GM19463 (cell line): ENCODE measurements around the gene CCDC78.
"Not testable (repeated sequence)": the region's sequence is repeated elsewhere in the genome, so short reads cannot be mapped to it uniquely, and the experiment has no call there.

ENCODE experiments used
- ATAC-seq: cut with Tn5 transposase; IDR thresholded peaks from one replicate; pipeline ENCODE4 v1.9.1; 2021; ENCODE audit warnings: mild to moderate bottlenecking, moderate library complexity; ENCODE audit not compliant: unreplicated experiment

Gene CCDC78

GRCh38 chr16:694863-695354, 31.3 kb downstream of the CCDC78 start:
- no peak for ATAC-seq

- ATAC-seq: no peak
Observed at GRCh38 chr16:694187-694862, 31.9 kb downstream of the CCDC78 start.

- no peak for ATAC-seq
Observed at GRCh38 chr16:693766-694165, 32.5 kb downstream of the CCDC78 start.

GRCh38 chr16:693364-693763, 32.9 kb downstream of the CCDC78 start:
- ATAC-seq: no peak

GRCh38 chr16:692356-693108, 33.7 kb downstream of the CCDC78 start:
- no peak for ATAC-seq

GRCh38 chr16:691242-691641, 35.0 kb downstream of the CCDC78 start:
- ATAC-seq: not testable (repeated sequence)

- no peak for ATAC-seq
Observed at GRCh38 chr16:689175-689897, 36.9 kb downstream of the CCDC78 start.

GRCh38 chr16:687499-687898, 38.7 kb downstream of the CCDC78 start:
- ATAC-seq: no peak

- no peak for ATAC-seq
Observed at GRCh38 chr16:686459-687260, 39.6 kb downstream of the CCDC78 start.

- no peak for ATAC-seq
Observed at GRCh38 chr16:685967-686366, 40.3 kb downstream of the CCDC78 start.

GRCh38 chr16:684961-685696, 41.1 kb downstream of the CCDC78 start:
- ATAC-seq: no peak

GRCh38 chr16:684071-684794, 42.0 kb downstream of the CCDC78 start, which contains the start of gene JMJD8:
JMJD8 (minus strand) TSS chr16:684334; CDS start chr16:684319, 15 bp downstream.
- ATAC-seq: peak; percentile 73

GRCh38 chr16:683396-684070, 42.7 kb downstream of the CCDC78 start:
- no peak for ATAC-seq

- ATAC-seq: no peak
Observed at GRCh38 chr16:682493-683395, 43.5 kb downstream of the CCDC78 start.

- no peak for ATAC-seq
Observed at GRCh38 chr16:681746-682427, 44.4 kb downstream of the CCDC78 start.

GRCh38 chr16:680967-681745, 45.1 kb downstream of the CCDC78 start:
- no peak for ATAC-seq

GRCh38 chr16:680625-680945, 45.7 kb downstream of the CCDC78 start:
- ATAC-seq: no peak
